DND-41 (cell line): ENCODE measurements around the gene C17orf50.

ENCODE experiments used
- EZH2 ChIP-seq: IDR thresholded peaks from 3 replicates; pipeline ENCODE4 v1.6.1; 2012; ENCODE audit warnings: borderline replicate concordance, low read depth, mild to moderate bottlenecking, moderate library complexity, low read length, inconsistent platforms; ENCODE audit not compliant: severe bottlenecking
- TF ChIP-seq, protein P1 (sequence below): IDR thresholded peaks from 2 replicates; pipeline ENCODE4 v1.5.1; 2012; ENCODE audit warnings: borderline replicate concordance, low read length, moderate library complexity, mild to moderate bottlenecking; ENCODE audit not compliant: poor library complexity, severe bottlenecking; ENCODE audit errors: extremely low read depth

DNA sequence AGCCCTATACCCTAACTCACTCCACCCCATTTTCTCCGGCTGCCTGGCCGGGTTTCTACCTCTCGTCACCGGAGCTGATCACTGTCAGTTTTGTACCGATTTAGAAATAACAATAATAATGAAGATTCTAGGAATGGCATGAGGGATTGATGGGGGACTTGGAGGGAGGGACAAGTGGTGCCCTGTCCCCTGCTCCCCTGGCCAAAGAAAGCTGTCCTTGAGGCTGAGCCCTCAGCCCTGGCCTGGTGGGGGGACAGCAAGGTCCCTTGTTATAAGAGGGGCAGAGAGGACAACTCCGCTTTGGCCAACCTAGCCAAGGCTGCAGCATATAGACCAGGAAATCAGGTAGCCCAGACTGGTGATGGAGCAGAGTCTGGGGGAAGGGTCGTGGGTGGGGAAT is 18.2 kb upstream of the C17orf50 start:
- no peak for TF ChIP-seq EZH2
- TF ChIP-seq, protein P1, sequence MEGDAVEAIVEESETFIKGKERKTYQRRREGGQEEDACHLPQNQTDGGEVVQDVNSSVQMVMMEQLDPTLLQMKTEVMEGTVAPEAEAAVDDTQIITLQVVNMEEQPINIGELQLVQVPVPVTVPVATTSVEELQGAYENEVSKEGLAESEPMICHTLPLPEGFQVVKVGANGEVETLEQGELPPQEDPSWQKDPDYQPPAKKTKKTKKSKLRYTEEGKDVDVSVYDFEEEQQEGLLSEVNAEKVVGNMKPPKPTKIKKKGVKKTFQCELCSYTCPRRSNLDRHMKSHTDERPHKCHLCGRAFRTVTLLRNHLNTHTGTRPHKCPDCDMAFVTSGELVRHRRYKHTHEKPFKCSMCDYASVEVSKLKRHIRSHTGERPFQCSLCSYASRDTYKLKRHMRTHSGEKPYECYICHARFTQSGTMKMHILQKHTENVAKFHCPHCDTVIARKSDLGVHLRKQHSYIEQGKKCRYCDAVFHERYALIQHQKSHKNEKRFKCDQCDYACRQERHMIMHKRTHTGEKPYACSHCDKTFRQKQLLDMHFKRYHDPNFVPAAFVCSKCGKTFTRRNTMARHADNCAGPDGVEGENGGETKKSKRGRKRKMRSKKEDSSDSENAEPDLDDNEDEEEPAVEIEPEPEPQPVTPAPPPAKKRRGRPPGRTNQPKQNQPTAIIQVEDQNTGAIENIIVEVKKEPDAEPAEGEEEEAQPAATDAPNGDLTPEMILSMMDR = no peak
